ENCODE measurements around the gene LSR. TPM values are rescaled to one million over a fixed set of nuclear protein-coding genes. Genes with fewer than 3 reads are reported as not detected.

Gene LSR
- total RNA-seq, 1 experiment from 2014 or later = 172 TPM

DNA sequence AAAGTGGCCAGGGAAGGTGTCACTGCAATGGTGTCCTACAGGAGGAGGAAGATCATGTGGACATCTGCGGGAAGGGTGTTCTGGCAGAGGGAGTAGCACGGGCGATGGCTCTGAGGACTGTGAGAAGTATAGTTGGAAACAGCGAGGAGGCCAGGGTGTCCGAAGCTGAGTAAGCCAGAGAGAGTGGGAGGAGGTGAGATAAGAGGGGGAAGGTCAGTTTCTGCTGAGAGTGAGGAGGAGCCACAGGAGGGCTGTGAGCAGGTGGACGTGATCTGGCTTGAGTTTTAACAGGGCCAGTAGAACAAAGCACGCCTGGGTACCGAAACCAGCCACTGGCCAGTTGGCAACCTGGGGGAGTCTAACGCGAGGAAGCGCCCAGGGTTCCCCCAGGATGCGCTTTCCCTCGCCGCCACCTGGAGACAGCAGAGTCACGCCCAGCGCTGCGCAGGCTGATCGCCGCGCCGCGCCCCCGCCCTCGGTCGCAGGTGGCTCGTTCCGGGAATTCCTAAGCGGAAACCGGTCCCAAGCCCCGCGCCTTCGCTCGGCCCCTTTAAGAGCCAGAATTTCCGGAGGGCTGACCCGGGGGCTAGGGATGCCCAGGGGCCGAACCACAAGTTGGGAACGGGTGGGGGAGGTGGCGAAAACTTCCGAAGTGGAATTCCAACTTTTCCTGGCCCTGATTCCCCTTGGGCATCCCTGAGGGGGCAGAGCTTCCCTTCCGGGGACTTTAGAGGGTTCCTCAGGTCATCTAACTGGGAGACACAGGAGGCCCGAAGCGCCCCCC, 1.1 kb upstream of the LSR start:
- peaks cover 21% of the 10 kb centered on the region for H3K4me1 Mint-ChIP-seq (ENCODE audit: low read depth, unreplicated experiment)
- Histone ChIP-seq H3K4me3 (ENCODE audit: low read depth, low read length) (peak overlapping the region; percentile 91), H3K36me3 (ENCODE audit: control insufficient read depth, insufficient read depth, low read length) (peaks cover 5% of the 10 kb centered on the region), H3K27me3 (replicated peaks; ENCODE audit: control insufficient read depth, insufficient read depth, low read length) (no peaks in the 10 kb centered on the region), H3K9me3 (0 out of 2 replicates have a peak, but pooled peaks cover 6% of the 10 kb centered on the region), H3K4me1 (peaks cover 11% of the 10 kb centered on the region)
- peaks cover 12% of the 10 kb centered on the region for H3K9me3 Mint-ChIP-seq (ENCODE audit: unreplicated experiment)
- DNase-seq = peak; percentile 97
- TF ChIP-seq, protein P1, sequence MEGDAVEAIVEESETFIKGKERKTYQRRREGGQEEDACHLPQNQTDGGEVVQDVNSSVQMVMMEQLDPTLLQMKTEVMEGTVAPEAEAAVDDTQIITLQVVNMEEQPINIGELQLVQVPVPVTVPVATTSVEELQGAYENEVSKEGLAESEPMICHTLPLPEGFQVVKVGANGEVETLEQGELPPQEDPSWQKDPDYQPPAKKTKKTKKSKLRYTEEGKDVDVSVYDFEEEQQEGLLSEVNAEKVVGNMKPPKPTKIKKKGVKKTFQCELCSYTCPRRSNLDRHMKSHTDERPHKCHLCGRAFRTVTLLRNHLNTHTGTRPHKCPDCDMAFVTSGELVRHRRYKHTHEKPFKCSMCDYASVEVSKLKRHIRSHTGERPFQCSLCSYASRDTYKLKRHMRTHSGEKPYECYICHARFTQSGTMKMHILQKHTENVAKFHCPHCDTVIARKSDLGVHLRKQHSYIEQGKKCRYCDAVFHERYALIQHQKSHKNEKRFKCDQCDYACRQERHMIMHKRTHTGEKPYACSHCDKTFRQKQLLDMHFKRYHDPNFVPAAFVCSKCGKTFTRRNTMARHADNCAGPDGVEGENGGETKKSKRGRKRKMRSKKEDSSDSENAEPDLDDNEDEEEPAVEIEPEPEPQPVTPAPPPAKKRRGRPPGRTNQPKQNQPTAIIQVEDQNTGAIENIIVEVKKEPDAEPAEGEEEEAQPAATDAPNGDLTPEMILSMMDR (IDR thresholded peaks at IDR 0.05; ENCODE audit: insufficient read depth in 1 of 2, low read depth in 1 of 2, low read length in 1 of 2, severe bottlenecking in 1 of 2, unreplicated experiment in 1 of 2) = peak in 1 of 2 experiments; percentile 90
- H3K4me3 Mint-ChIP-seq (ENCODE audit: unreplicated experiment) = peak overlapping the region; percentile 86
- ChIA-PET CTCF (interaction anchor here (0.6 kb wide), 1 partner anchor 12 kb away, joined by 4 read pairs; no protein-coding TSS in a partner anchor), POLR2A (interaction anchor here (0.5 kb wide), 2 partner anchors 156 to 216 kb away, joined by 4 read pairs; no protein-coding TSS in a partner anchor)
- no TSS peak for BruUV-seq (replicated peaks)
- intact Hi-C loops (cut with micrococcal nuclease; ENCODE audit: unreplicated experiment) = loop anchor here (2.0 to 10.0 kb wide), 3 partner anchors 17 to 183 kb away; partner anchors contain the start of genes FXYD1 and LGI4
- H3K27me3 Mint-ChIP-seq (ENCODE audit: insufficient read depth, unreplicated experiment) = no peaks in the 10 kb centered on the region
- H3K36me3 Mint-ChIP-seq (ENCODE audit: insufficient read depth, unreplicated experiment) = peaks cover 56% of the 10 kb centered on the region
- H3K27ac Mint-ChIP-seq (ENCODE audit: unreplicated experiment) = peak overlapping the region; percentile 94

DNA sequence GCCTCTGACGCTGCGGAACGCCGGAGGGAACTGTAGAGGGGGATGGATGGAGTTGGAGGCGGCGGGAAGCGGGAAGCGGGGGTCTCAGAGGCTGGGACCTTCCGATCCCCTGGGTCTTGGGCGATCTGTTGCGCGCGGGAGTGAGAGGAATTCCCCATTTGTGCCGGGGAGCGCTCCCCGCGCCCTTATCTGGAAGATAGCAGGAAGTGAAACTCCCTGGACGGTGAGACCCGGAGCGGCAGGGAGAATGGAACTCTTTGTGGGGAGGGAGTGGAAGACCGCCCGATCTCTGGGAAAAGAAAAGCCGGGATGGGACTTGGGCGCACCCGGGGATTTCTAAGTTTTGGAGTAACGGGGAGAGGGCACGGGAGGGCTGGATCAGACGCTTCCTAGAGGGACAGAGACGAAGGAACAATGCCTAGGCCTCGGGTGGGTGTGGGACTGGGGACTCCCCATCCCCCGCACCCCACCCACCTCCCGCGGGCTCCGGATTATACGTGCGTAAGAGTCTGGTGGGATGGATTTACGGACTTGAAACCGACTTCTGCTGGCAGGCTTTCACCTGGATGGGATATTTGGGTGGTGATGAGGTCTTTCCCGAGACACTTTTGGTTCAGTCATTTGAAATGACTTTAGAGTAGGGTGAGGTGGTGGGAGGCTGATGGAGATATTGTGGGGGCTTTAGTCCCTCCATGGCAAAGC, 495 bp downstream of the LSR start:
- no peak for DNase-seq
- H3K4me1 ChIP-seq = peaks cover 11% of the 10 kb centered on the region
- POLR2A ChIA-PET = no interaction called here
- intact Hi-C loops (cut with micrococcal nuclease; ENCODE audit: unreplicated experiment) = loop anchor here (2.0 to 10.0 kb wide), 3 partner anchors 16 to 184 kb away; partner anchors contain the start of genes FXYD1 and LGI4
- Mint-ChIP-seq H3K36me3 (ENCODE audit: insufficient read depth, unreplicated experiment) (peaks cover 69% of the 10 kb centered on the region), H3K4me1 (ENCODE audit: low read depth, unreplicated experiment) (peaks cover 21% of the 10 kb centered on the region), H3K27me3 (ENCODE audit: insufficient read depth, unreplicated experiment) (no peaks in the 10 kb centered on the region), H3K4me3 (ENCODE audit: unreplicated experiment) (peak overlapping the region; percentile 86), H3K9me3 (ENCODE audit: unreplicated experiment) (no peaks in the 10 kb centered on the region), H3K27ac (ENCODE audit: unreplicated experiment) (peak overlapping the region; percentile 94)
- peak overlapping the region; percentile 91 for H3K4me3 ChIP-seq (ENCODE audit: low read depth, low read length)
- TF ChIP-seq, protein P1 (IDR thresholded peaks at IDR 0.05; ENCODE audit: insufficient read depth in 1 of 2, low read depth in 1 of 2, low read length in 1 of 2, severe bottlenecking in 1 of 2, unreplicated experiment in 1 of 2) = no peak
- H3K27me3 ChIP-seq (replicated peaks; ENCODE audit: control insufficient read depth, insufficient read depth, low read length) = no peaks in the 10 kb centered on the region
- peaks cover 6% of the 10 kb centered on the region for H3K36me3 ChIP-seq (ENCODE audit: control insufficient read depth, insufficient read depth, low read length)
- CTCF ChIA-PET = no interaction called here
- no peaks in the 10 kb centered on the region for H3K9me3 ChIP-seq
- BruUV-seq (replicated peaks) = no TSS peak
